ENCODE measurements around the gene NAT9. TPM values are rescaled to one million over a fixed set of nuclear protein-coding genes. Genes with fewer than 3 reads are reported as not detected.
A peak's percentile ranks its signal among the peaks of the same experiment; 100 is the strongest.

NAT9 gene
- total and polyA plus RNA-seq, 2 donors (not counting 3 experiments of a cell fraction or from before 2014, with no cell fraction given) = 39.3 to 44.8 TPM

DNA sequence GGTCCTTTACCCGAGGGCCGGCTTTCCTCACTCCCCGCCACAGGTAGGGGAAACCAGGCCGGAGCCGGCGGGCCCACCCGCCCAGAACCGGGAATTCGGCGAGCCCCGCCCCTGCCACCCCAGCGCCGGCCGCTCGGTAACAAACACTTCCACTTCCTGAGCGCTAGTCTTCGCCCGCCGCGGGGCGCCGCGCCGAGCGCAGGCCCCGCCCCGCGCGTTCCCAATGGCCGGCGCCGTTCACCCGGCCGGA is 27.9 kb downstream of the NAT9 start:
- CTCF ChIA-PET = interaction anchor here (4.2 kb wide), 1 partner anchor 12 kb away, joined by 25 read pairs; no protein-coding TSS in a partner anchor
- Histone ChIP-seq H3K9ac (replicated peaks; ENCODE audit: extremely low read depth, insufficient read depth, low read length) (peak overlapping the region; percentile 22), H3K27ac (ENCODE audit: insufficient read depth, low read depth, low read length) (no peak overlapping the region), H3K4me2 (ENCODE audit: insufficient read depth, low read length) (peak overlapping the region; percentile 34), H4K20me1 (replicated peaks; ENCODE audit: control insufficient read depth, extremely low read depth, insufficient read depth, low read length) (no peaks in the 10 kb centered on the region), H3K4me3 (replicated peaks in 1 of 3; ENCODE audit: insufficient read depth in 1 of 3, low read depth in 1 of 3, low read length in 3 of 3) (peak overlapping the region in 2 of 3 experiments; percentile 31 to 71), H3K27me3 (ENCODE audit: control insufficient read depth in 2 of 2, insufficient read depth in 2 of 2, low read length in 2 of 2) (no peaks in the 10 kb centered on the region), H3K36me3 (ENCODE audit: control insufficient read depth in 2 of 2, extremely low read depth in 1 of 2, insufficient read depth in 2 of 2, low read length in 2 of 2) (no peaks in the 10 kb centered on the region), H3K9me1 (replicated peaks; ENCODE audit: control insufficient read depth, extremely low read depth, insufficient read depth, low read length) (no peaks in the 10 kb centered on the region), H3K9me3 (replicated peaks; ENCODE audit: control insufficient read depth, insufficient read depth, low read length) (no peaks in the 10 kb centered on the region), H3K4me1 (ENCODE audit: control insufficient read depth, extremely low read depth, insufficient read depth, low read length) (peaks cover 4% of the 10 kb centered on the region), H3K79me2 (ENCODE audit: control insufficient read depth, insufficient read depth, low read length) (no peaks in the 10 kb centered on the region), H2AFZ (ENCODE audit: low read depth, low read length) (peak overlapping the region; percentile 50)
- no TSS peak for BruUV-seq (replicated peaks)
- TF ChIP-seq EZH2 (IDR thresholded peaks at IDR 0.05; ENCODE audit: borderline replicate concordance, low read depth, low read length, severe bottlenecking) (no peak), GATA2 (IDR thresholded peaks at IDR 0.05; ENCODE audit: insufficient read depth, insufficient read length, low read depth, low read length) (no peak), POLR2AphosphoS5 (IDR thresholded peaks at IDR 0.05; ENCODE audit: insufficient read depth, low read depth, low read length) (no peak), JUN (IDR thresholded peaks at IDR 0.05; ENCODE audit: borderline replicate concordance, insufficient read depth, insufficient read length, low read depth) (no peak), POLR2A (IDR thresholded peaks at IDR 0.05; ENCODE audit: low read depth, low read length) (no peak), MYC (IDR thresholded peaks at IDR 0.05; ENCODE audit: low read depth, low read length) (no peak), FOS (IDR thresholded peaks at IDR 0.05; ENCODE audit: borderline replicate concordance, insufficient read depth, low read length) (no peak)
- TF ChIP-seq, protein P1, sequence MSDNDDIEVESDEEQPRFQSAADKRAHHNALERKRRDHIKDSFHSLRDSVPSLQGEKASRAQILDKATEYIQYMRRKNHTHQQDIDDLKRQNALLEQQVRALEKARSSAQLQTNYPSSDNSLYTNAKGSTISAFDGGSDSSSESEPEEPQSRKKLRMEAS (IDR thresholded peaks at IDR 0.05; ENCODE audit: insufficient read depth, insufficient read length) = no peak
- TF ChIP-seq, protein P2, sequence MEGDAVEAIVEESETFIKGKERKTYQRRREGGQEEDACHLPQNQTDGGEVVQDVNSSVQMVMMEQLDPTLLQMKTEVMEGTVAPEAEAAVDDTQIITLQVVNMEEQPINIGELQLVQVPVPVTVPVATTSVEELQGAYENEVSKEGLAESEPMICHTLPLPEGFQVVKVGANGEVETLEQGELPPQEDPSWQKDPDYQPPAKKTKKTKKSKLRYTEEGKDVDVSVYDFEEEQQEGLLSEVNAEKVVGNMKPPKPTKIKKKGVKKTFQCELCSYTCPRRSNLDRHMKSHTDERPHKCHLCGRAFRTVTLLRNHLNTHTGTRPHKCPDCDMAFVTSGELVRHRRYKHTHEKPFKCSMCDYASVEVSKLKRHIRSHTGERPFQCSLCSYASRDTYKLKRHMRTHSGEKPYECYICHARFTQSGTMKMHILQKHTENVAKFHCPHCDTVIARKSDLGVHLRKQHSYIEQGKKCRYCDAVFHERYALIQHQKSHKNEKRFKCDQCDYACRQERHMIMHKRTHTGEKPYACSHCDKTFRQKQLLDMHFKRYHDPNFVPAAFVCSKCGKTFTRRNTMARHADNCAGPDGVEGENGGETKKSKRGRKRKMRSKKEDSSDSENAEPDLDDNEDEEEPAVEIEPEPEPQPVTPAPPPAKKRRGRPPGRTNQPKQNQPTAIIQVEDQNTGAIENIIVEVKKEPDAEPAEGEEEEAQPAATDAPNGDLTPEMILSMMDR (IDR thresholded peaks at IDR 0.05; ENCODE audit: extremely low read depth in 1 of 2, insufficient read depth in 1 of 2, low read depth in 1 of 2, low read length in 2 of 2) = no peak
- dilution Hi-C loops (cut with MboI; ENCODE audit: extremely low pct_ligation_motif_present, low sequenced_read_pairs) = no loop called here
- FAIRE-seq = no peak
- peak; percentile 95 for DNase-seq (ENCODE audit: low read depth, low spot score)
- intact Hi-C loops (cut with micrococcal nuclease) = loop anchor here (1.0 to 10.0 kb wide), 5 partner anchors 22 to 1433 kb away; partner anchors contain the start of genes CDC42EP4 and NAT9
- POLR2A ChIA-PET = no interaction called here

Data from endothelial cell of umbilical vein (primary cell).